MM.1S (cell line): ENCODE data around the gene IL37.

Source experiments
- DNase-seq: peaks from one replicate; pipeline ENCODE4 v3.0.0-alpha.2; 2015
- H2AFZ ChIP-seq: fragments of 300-600 bp; sonication (generic); 2 replicates; pipeline ENCODE4 v1.6.0; 2016; ENCODE audit warnings: antibody characterized with exemption, low read length
- H3F3A ChIP-seq: fragments of 300-600 bp; sonication (generic); 2 replicates; pipeline ENCODE4 v1.6.1; 2016; ENCODE audit warnings: mild to moderate bottlenecking, antibody characterized with exemption, low read length, moderate library complexity, mixed read lengths; ENCODE audit not compliant: insufficient read depth
- H3K27ac ChIP-seq: fragments of 300-600 bp; sonication (generic); 2 replicates; pipeline ENCODE4 v1.5.1; 2016; ENCODE audit warnings: mild to moderate bottlenecking, low read length
- H3K27me3 ChIP-seq: fragments of 300-600 bp; sonication (generic); replicated peaks from 2 replicates; pipeline ENCODE4 v1.6.0; 2016; ENCODE audit warnings: low read length; ENCODE audit not compliant: insufficient read depth
- H3K36me3 ChIP-seq: fragments of 300-600 bp; sonication (generic); replicated peaks from 2 replicates; pipeline ENCODE4 v1.6.1; 2016; ENCODE audit warnings: mild to moderate bottlenecking, low read length, mixed read lengths; ENCODE audit not compliant: insufficient read depth
- H3K4me1 ChIP-seq: fragments of 300-600 bp; sonication (generic); 2 replicates; pipeline ENCODE4 v1.6.1; 2016; ENCODE audit warnings: low read length, mixed read lengths
- H3K4me2 ChIP-seq: fragments of 300-600 bp; sonication (generic); 2 replicates; pipeline ENCODE4 v1.6.0; 2016; ENCODE audit warnings: low read depth, low read length
- H3K4me3 ChIP-seq: fragments of 300-600 bp; sonication (generic); 2 replicates; pipeline ENCODE4 v1.5.1; 2016; ENCODE audit warnings: low read length, mixed read lengths
- H3K79me2 ChIP-seq: fragments of 300-600 bp; sonication (generic); 2 replicates; pipeline ENCODE4 v1.6.1; 2016; ENCODE audit warnings: mixed run types, low read length, mixed read lengths
- H3K9ac ChIP-seq: fragments of 300-600 bp; sonication (generic); 2 replicates; pipeline ENCODE4 v1.6.1; 2016; ENCODE audit warnings: low read length, mixed read lengths
- H3K9me2 ChIP-seq: fragments of 300-600 bp; sonication (generic); replicated peaks from 2 replicates; pipeline ENCODE4 v1.6.1; 2016; ENCODE audit warnings: mild to moderate bottlenecking, low read length, mixed read lengths; ENCODE audit not compliant: insufficient read depth
- H3K9me3 ChIP-seq: fragments of 300-600 bp; sonication (generic); replicated peaks from 2 replicates; pipeline ENCODE4 v1.6.1; 2016; ENCODE audit warnings: mild to moderate bottlenecking, low read length, mixed read lengths; ENCODE audit not compliant: insufficient read depth
- H4K20me1 ChIP-seq: fragments of 300-600 bp; sonication (generic); 2 replicates; pipeline ENCODE4 v1.6.1; 2016; ENCODE audit warnings: mild to moderate bottlenecking, low read length, moderate library complexity, mixed read lengths; ENCODE audit not compliant: insufficient read depth
- EZH2 ChIP-seq: fragments of 300-600 bp; sonication (generic); optimal IDR thresholded peaks from 2 replicates; pipeline ENCODE3; 2017; ENCODE audit warnings: low read depth, mild to moderate bottlenecking, antibody characterized with exemption, low read length, mixed read lengths
- EZH2phosphoT487 ChIP-seq: fragments of 300-600 bp; sonication (generic); IDR thresholded peaks from 2 replicates; pipeline ENCODE4 v1.6.1; 2018; ENCODE audit warnings: antibody characterized with exemption, low read length
- TF ChIP-seq, protein P1 (sequence below): fragments of 300-600 bp; sonication (generic); IDR thresholded peaks from 2 replicates; pipeline ENCODE4 v1.5.1; 2016; ENCODE audit warnings: antibody characterized with exemption, low read length, mixed read lengths

The IL37 gene

DNA sequence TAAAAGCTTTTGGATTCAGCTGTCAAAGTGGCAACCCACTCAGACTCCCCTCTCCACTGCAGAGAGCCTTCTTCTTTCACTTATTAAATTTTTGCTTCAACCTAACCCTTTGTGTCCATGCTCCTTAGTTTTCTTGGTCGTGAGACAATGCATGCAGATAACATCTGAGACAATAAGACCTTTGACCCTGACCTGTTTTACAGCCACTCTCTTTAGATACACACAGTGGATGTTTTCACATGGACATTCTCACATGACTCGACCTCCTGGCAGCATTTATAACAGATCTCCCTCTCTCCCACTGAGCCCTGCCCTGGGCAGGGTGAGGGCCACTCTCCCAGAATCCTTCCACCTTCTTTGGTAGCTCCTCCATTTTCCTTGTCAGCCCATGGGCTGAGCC lies 36.4 kb downstream of the IL37 start:
- no peak for DNase-seq
- no peaks in the 10 kb centered on the region for H3K4me1 ChIP-seq
- H3K9me3 ChIP-seq, result no peaks in the 10 kb centered on the region
- TF ChIP-seq EZH2 (no peak), EZH2phosphoT487 (no peak)
- TF ChIP-seq, protein P1, sequence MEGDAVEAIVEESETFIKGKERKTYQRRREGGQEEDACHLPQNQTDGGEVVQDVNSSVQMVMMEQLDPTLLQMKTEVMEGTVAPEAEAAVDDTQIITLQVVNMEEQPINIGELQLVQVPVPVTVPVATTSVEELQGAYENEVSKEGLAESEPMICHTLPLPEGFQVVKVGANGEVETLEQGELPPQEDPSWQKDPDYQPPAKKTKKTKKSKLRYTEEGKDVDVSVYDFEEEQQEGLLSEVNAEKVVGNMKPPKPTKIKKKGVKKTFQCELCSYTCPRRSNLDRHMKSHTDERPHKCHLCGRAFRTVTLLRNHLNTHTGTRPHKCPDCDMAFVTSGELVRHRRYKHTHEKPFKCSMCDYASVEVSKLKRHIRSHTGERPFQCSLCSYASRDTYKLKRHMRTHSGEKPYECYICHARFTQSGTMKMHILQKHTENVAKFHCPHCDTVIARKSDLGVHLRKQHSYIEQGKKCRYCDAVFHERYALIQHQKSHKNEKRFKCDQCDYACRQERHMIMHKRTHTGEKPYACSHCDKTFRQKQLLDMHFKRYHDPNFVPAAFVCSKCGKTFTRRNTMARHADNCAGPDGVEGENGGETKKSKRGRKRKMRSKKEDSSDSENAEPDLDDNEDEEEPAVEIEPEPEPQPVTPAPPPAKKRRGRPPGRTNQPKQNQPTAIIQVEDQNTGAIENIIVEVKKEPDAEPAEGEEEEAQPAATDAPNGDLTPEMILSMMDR, result no peak
- no peak overlapping the region for H2AFZ ChIP-seq
- no peak overlapping the region for H3K4me3 ChIP-seq
- H3K27ac ChIP-seq, result no peak overlapping the region
- no peaks in the 10 kb centered on the region for H3K27me3 ChIP-seq
- no peaks in the 10 kb centered on the region for H3K9me2 ChIP-seq
- no peaks in the 10 kb centered on the region for H3K36me3 ChIP-seq
- H3F3A ChIP-seq, result no peaks in the 10 kb centered on the region
- no peak overlapping the region for H3K4me2 ChIP-seq
- H3K9ac ChIP-seq, result no peak overlapping the region
- no peaks in the 10 kb centered on the region for H4K20me1 ChIP-seq
- H3K79me2 ChIP-seq, result no peaks in the 10 kb centered on the region

DNA sequence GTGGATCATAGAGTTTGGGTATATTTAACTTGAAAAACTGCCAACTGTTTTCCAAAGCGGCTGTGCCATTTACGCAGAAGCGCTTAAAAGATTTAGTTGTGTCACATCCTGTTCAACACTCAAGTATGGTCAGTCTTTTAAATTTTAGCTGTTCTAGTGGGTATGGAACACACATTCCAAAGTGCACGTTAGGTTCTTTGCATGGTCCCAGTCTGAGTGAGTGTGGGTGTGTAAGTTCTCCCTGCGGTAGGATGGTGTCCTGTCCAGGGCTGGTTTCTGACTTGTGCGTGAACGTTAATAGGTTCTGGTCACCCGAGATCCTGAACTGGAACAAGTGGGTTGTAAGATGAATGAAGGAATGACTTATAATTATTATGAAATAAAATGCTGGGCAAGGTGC lies 38.5 kb downstream of the IL37 start:
- no peak overlapping the region for H3K27ac ChIP-seq
- H3F3A ChIP-seq, result no peaks in the 10 kb centered on the region
- H3K9me3 ChIP-seq, result no peaks in the 10 kb centered on the region
- H3K4me2 ChIP-seq, result no peak overlapping the region
- TF ChIP-seq EZH2, result no peak
- no peak for TF ChIP-seq EZH2phosphoT487
- H4K20me1 ChIP-seq, result no peaks in the 10 kb centered on the region
- H2AFZ ChIP-seq, result no peak overlapping the region
- no peaks in the 10 kb centered on the region for H3K4me1 ChIP-seq
- no peak overlapping the region for H3K9ac ChIP-seq
- no peaks in the 10 kb centered on the region for H3K27me3 ChIP-seq
- H3K9me2 ChIP-seq, result no peaks in the 10 kb centered on the region
- no peaks in the 10 kb centered on the region for H3K79me2 ChIP-seq
- no peak overlapping the region for H3K4me3 ChIP-seq
- DNase-seq, result no peak
- no peaks in the 10 kb centered on the region for H3K36me3 ChIP-seq

DNA sequence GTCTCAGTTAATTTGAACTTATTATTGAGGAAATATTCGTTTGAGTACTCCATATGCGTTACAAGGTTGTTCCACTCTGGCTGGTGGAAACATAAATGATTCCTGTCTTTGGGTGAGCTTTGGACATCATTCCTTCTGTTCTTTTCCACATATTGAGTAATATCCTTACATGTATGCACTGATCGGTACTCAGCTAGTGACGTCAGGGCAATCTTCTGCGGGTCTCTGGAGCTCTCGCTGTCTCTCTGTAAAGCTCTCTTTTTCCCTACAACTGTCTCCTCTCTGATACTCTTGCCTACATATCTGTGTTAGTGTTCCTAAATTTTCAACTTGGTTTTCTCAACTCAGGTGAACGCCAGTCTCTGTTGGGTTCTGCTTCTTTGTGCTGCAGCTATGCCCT lies 43.4 kb downstream of the IL37 start:
- Histone ChIP-seq H3K4me1 (no peaks in the 10 kb centered on the region), H3K9me3 (no peaks in the 10 kb centered on the region), H3K27me3 (no peaks in the 10 kb centered on the region), H4K20me1 (no peaks in the 10 kb centered on the region), H3K79me2 (no peaks in the 10 kb centered on the region), H3K4me3 (no peak overlapping the region), H3K36me3 (no peaks in the 10 kb centered on the region), H3K9ac (no peak overlapping the region), H2AFZ (no peak overlapping the region), H3K27ac (no peak overlapping the region), H3F3A (no peaks in the 10 kb centered on the region), H3K9me2 (no peaks in the 10 kb centered on the region), H3K4me2 (no peak overlapping the region)
- no peak for DNase-seq
- no peak for TF ChIP-seq EZH2phosphoT487
- no peak for TF ChIP-seq EZH2
- TF ChIP-seq, protein P1, result no peak

DNA sequence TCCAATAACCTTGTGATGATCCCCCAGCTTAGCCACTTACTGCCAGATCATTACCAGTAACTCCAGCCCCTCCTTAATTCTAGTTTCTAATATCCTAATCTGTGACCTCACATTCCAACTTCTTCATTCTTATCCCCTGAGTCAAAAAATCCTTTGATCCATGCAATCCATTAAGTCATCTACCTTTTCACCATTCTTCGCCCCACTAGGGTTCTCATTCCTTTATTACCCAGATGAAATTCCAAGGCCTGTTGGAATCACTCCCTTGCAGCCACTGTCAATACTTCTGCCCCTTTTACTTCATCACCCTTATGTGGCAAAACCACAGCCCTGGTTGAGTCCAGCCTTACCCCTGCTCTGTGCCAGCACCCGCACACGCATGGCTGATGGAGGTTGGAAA lies 46.5 kb downstream of the IL37 start:
- no peak for TF ChIP-seq EZH2phosphoT487
- no peak for TF ChIP-seq EZH2
- TF ChIP-seq, protein P1, result no peak
- no peak for DNase-seq
- no peaks in the 10 kb centered on the region for H3K9me3 ChIP-seq

More for the DNA sequence above, 46.5 kb downstream of the IL37 start:
- Histone ChIP-seq H3K79me2 (no peaks in the 10 kb centered on the region), H3K4me2 (no peak overlapping the region), H4K20me1 (no peaks in the 10 kb centered on the region), H3K4me1 (peaks cover 15% of the 10 kb centered on the region), H3K9ac (no peak overlapping the region), H3K27ac (no peak overlapping the region), H3K27me3 (no peaks in the 10 kb centered on the region), H3K36me3 (no peaks in the 10 kb centered on the region), H3F3A (no peaks in the 10 kb centered on the region), H3K9me2 (no peaks in the 10 kb centered on the region), H2AFZ (no peak overlapping the region), H3K4me3 (no peak overlapping the region)
